A549 (cell line): Measurements from ENCODE around the gene FRMD3. TPM values are rescaled to one million over a fixed set of nuclear protein-coding genes. Genes with fewer than 3 reads are reported as not detected.

Source experiments
- ATAC-seq, 2 experiments: fragments of 200-7000 bp in 1 of 2; fragments of >200 bp in 1 of 2; cut with Nextera tagmentation in 1 of 2; cut with Tn5 transposase in 1 of 2; 3 replicates each; pipeline versions ENCODE4 v1.8.0 to v1.9.1; 2018 to 2020; ENCODE audit warnings: mild to moderate bottlenecking in 1 of 2, moderate library complexity in 1 of 2
- CTCF ChIA-PET: fragments of 300-600 bp; sonication (Branson Sonifier 250); formaldehyde crosslinking; extraction: SDS; loops from one replicate; lab custom pipeline; 2021; ENCODE audit warnings: antibody characterized with exemption, inconsistent platforms; lab: Yijun Ruan, JAX
- POLR2A ChIA-PET: fragments of 350-600 bp; formaldehyde crosslinking; extraction: SDS; loops from one replicate; lab custom pipeline; 2021; ENCODE audit warnings: antibody characterized with exemption, inconsistent platforms; lab: Yijun Ruan, JAX
- DNase-seq, 2 experiments: peaks; one replicate each; pipeline versions ENCODE4 v3.0.0 to v3.0.0-alpha.2; 2011 to 2016; ENCODE audit warnings: low read depth in 1 of 2, low spot score in 1 of 2
- FAIRE-seq: peaks from 2 replicates; lab custom pipeline; 2011; peaks lifted over from hg19 to GRCh38; lab: Jason Lieb, UNC
- H3K27ac ChIP-seq, 2 experiments: fragments of >200 bp; sonication (Bioruptor Twin); formaldehyde crosslinking; 3 replicates each; pipeline ENCODE4 v1.5.1; 2016 to 2017
- H3K4me1 ChIP-seq: fragments of >200 bp; sonication (Bioruptor Twin); formaldehyde crosslinking; 3 replicates; pipeline ENCODE4 v1.6.1; 2016
- H3K4me2 ChIP-seq: fragments of >200 bp; sonication (Bioruptor Twin); formaldehyde crosslinking; 3 replicates; pipeline ENCODE4 v1.6.1; 2016
- H3K4me3 ChIP-seq: fragments of >200 bp; sonication (Bioruptor Twin); formaldehyde crosslinking; 3 replicates; pipeline ENCODE4 v1.5.1; 2016
- H3K9me3 ChIP-seq: fragments of >200 bp; sonication (Bioruptor Twin); formaldehyde crosslinking; 3 replicates; pipeline ENCODE4 v1.6.1; 2016
- BHLHE40 ChIP-seq: IDR thresholded peaks from 2 replicates; pipeline ENCODE4 v1.6.1; 2012; ENCODE audit warnings: low read depth, low read length, inconsistent platforms
- CHD2 ChIP-seq: fragments of 150-350 bp; IDR thresholded peaks from 2 replicates; pipeline ENCODE4 v1.6.1; 2014; ENCODE audit warnings: low read length; ENCODE audit not compliant: partially characterized antibody
- CTCF ChIP-seq: fragments of >200 bp; sonication (Bioruptor Twin); formaldehyde crosslinking; IDR thresholded peaks from 3 replicates; pipeline ENCODE4 v1.5.1; 2016
- E2F6 ChIP-seq: IDR thresholded peaks from 2 replicates; pipeline ENCODE4 v1.6.1; 2012; ENCODE audit warnings: low read depth, borderline replicate concordance
- EHMT2 ChIP-seq: fragments of 200-600 bp; sonication (generic); IDR thresholded peaks from 2 replicates; pipeline ENCODE4 v1.6.1; 2016; ENCODE audit warnings: antibody characterized with exemption, low read depth, mild to moderate bottlenecking, moderate library complexity
- FOSB ChIP-seq: fragments of 250-450 bp; sonication (Bioruptor Pico); IDR thresholded peaks from 2 replicates; pipeline ENCODE4 v1.5.0; 2020; ENCODE audit warnings: mild to moderate bottlenecking, moderate library complexity
- FOSL2 ChIP-seq, 2 experiments: fragments of 450-650 bp in 1 of 2; fragments of >200 bp in 1 of 2; sonication (Bioruptor Twin) in 1 of 2; formaldehyde crosslinking; IDR thresholded peaks; 2 replicates each; pipeline versions ENCODE4 v1.5.0 to v1.6.1; 2016 to 2020; ENCODE audit warnings: mild to moderate bottlenecking in 1 of 2, moderate library complexity in 1 of 2
- FOXS1 ChIP-seq: fragments of 250-450 bp; sonication (Bioruptor Pico); IDR thresholded peaks from 2 replicates; pipeline ENCODE4 v1.5.0; 2020; ENCODE audit warnings: mild to moderate bottlenecking, moderate library complexity
- HMGXB4 ChIP-seq: fragments of 250-450 bp; sonication (Bioruptor Pico); IDR thresholded peaks from 2 replicates; pipeline ENCODE4 v1.5.0; 2021; ENCODE audit warnings: mild to moderate bottlenecking, moderate library complexity, borderline replicate concordance
- HOXA7 ChIP-seq: fragments of 250-450 bp; sonication (Bioruptor Pico); IDR thresholded peaks from 2 replicates; pipeline ENCODE4 v1.5.0; 2020; ENCODE audit warnings: mild to moderate bottlenecking, moderate library complexity
- KDM1A ChIP-seq: fragments of 200-600 bp; sonication (generic); IDR thresholded peaks from 2 replicates; pipeline ENCODE4 v1.6.1; 2016; ENCODE audit warnings: low read depth, mild to moderate bottlenecking
- MAFK ChIP-seq: fragments of 450-650 bp; IDR thresholded peaks from 2 replicates; pipeline ENCODE4 v1.6.1; 2014; ENCODE audit not compliant: partially characterized antibody
- NR3C1 ChIP-seq: fragments of >200 bp; sonication (Bioruptor Twin); formaldehyde crosslinking; IDR thresholded peaks from 3 replicates; pipeline ENCODE4 v1.6.1; 2017
- PBX3 ChIP-seq: IDR thresholded peaks from 2 replicates; pipeline ENCODE4 v1.6.1; 2012
- PHF8 ChIP-seq: fragments of 200-600 bp; sonication (generic); IDR thresholded peaks from 2 replicates; pipeline ENCODE4 v1.6.1; 2016; ENCODE audit warnings: low read depth, mild to moderate bottlenecking, antibody characterized with exemption, moderate library complexity, borderline replicate concordance
- POLR2A ChIP-seq: IDR thresholded peaks from 2 replicates; pipeline ENCODE4 v1.6.1; 2012; ENCODE audit warnings: mild to moderate bottlenecking, low read length
- RFX5 ChIP-seq: fragments of 450-650 bp; IDR thresholded peaks from 2 replicates; pipeline ENCODE4 v1.7.1; 2014; ENCODE audit warnings: antibody characterized with exemption, mild to moderate bottlenecking, moderate library complexity
- RNF2 ChIP-seq: fragments of 200-600 bp; sonication (generic); IDR thresholded peaks from 2 replicates; pipeline ENCODE4 v1.6.1; 2016; ENCODE audit warnings: low read depth, mild to moderate bottlenecking, antibody characterized with exemption, moderate library complexity, borderline replicate concordance
- SMC3 ChIP-seq: fragments of >200 bp; sonication (Bioruptor Twin); formaldehyde crosslinking; IDR thresholded peaks from 3 replicates; pipeline ENCODE4 v1.6.1; 2018; ENCODE audit warnings: inconsistent platforms
- SREBF2 ChIP-seq: fragments of 450-650 bp; IDR thresholded peaks from 2 replicates; pipeline ENCODE4 v1.6.1; 2014; ENCODE audit warnings: mild to moderate bottlenecking, moderate library complexity
- WGBS: methylation state at CpG from one replicate; pipeline ENCODE4 v1.1.6; 2017; ENCODE audit errors: missing lambda C conversion rate; 5-methylcytosine and 5-hydroxymethylcytosine counted together
- polyA plus RNA-seq, 4 experiments: library from polyadenylated mRNA; depleted of rRNA in 3 of 4; stranded (reverse); fragments of >200 nt; fragmentation: RNase III in 1 of 4; extraction: RNeasy Plus Mini Kit Qiagen cat#74134 plus additional on column Dnase treatment in 1 of 4; gene quantifications; 2 replicates in 3 of 4; 3 replicates in 1 of 4; pipeline ENCODE4 v1.2.3, GENCODE V29; 2011 to 2017

FRMD3 gene
- polyA plus RNA-seq, 2 of the 4 experiments (the other 2 are of a cell fraction): 1.7 to 3.3 TPM

- H3K27ac ChIP-seq: peak overlapping the region; percentile 63 to 65
- peak overlapping the region; percentile 90 for H3K4me2 ChIP-seq
- TF ChIP-seq KDM1A (no peak), SREBF2 (no peak), MAFK (no peak), PBX3 (no peak), FOXS1 (CRISPR knock-in tag) (no peak)
- DNase-seq: no peak
- CTCF ChIA-PET: interaction anchor here (0.5 kb wide), 1 partner anchor 459 kb away, joined by 4 read pairs; no protein-coding TSS in a partner anchor
- no peak for ATAC-seq
- WGBS: 84% methylated on average over 4 of the region's 4 CpGs
- no peaks in the 10 kb centered on the region for H3K9me3 ChIP-seq
- peaks cover 50% of the 10 kb centered on the region for H3K4me1 ChIP-seq
- H3K4me3 ChIP-seq: no peak overlapping the region
- no peak for FAIRE-seq
- POLR2A ChIA-PET: no interaction called here
Measured at GRCh38 chr9:83471241-83471640, 67.0 kb downstream of the FRMD3 start.

DNA sequence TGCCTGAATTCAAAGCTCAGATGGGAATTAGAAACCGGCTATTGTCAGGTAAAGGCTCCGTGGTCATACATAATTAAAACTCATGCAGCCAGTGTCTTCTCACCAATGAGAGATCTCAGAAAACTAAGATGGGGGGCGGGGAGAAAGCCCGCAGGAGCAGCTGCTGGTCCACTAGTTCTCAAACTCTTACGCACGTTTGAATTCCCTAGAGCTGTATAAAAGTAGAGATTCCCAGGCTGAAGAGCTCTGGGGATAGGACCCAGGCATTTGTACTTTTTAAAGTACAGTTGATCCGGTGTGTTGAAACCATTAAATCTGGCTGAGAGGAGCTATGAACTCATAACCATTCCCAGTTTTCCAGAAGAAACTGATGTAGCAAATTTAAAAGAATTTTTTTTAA, 68.5 kb downstream of the FRMD3 start:
- FAIRE-seq (no peak), ATAC-seq (no peak), DNase-seq (no peak)
- ChIA-PET CTCF (no interaction called here), POLR2A (interaction anchor here (0.7 kb wide), 1 partner anchor 692 kb away, joined by 3 read pairs; no protein-coding TSS in a partner anchor)
- no peaks in the 10 kb centered on the region for H3K9me3 ChIP-seq
- peaks cover 45% of the 10 kb centered on the region for H3K4me1 ChIP-seq
- H3K4me2 ChIP-seq: no peak overlapping the region
- peak overlapping the region in 1 of 2 experiments; percentile 31; a peak in 1 of 6 replicates for H3K27ac ChIP-seq
- no peak overlapping the region for H3K4me3 ChIP-seq
- 75% methylated on average over 7 of the region's 7 CpGs for WGBS
- TF ChIP-seq SMC3 (no peak), FOSL2 (IDR thresholded peaks at IDR 0.05) (no peak), FOSL2 (CRISPR knock-in tag; IDR thresholded peaks at IDR 0.05) (no peak), SREBF2 (no peak), FOSB (CRISPR knock-in tag) (no peak), RNF2 (no peak), RFX5 (no peak), POLR2A (no peak), PHF8 (no peak), EHMT2 (no peak), CTCF (no peak), HOXA7 (CRISPR knock-in tag) (no peak), KDM1A (no peak), NR3C1 (no peak), CHD2 (no peak), HMGXB4 (CRISPR knock-in tag) (no peak), E2F6 (no peak), BHLHE40 (no peak)
- TF ChIP-seq, all 56 proteins: peak for 0
